Motor neuron (in vitro differentiated cells): ENCODE results near the gene ERO1A. TPM values are rescaled to one million over a fixed set of nuclear protein-coding genes. Genes with fewer than 3 reads are reported as not detected.

Source experiments
- ATAC-seq, 8 experiments: fragments of 200-7000 bp; cut with Tn5 transposase; replicated peaks in 6 of 8; 2 replicates each; pipeline ENCODE4 v1.8.0; 2021; ENCODE audit warnings: mild to moderate bottlenecking in 8 of 8, moderate library complexity in 8 of 8
- H3K27ac ChIP-seq, 2 donors: fragments of 250-450 bp; sonication (Bioruptor Pico); 2 replicates each; pipeline ENCODE4 v1.9.0; 2021; ENCODE audit warnings: antibody characterized with exemption in 2 of 2, mild to moderate bottlenecking in 2 of 2, moderate library complexity in 1 of 2
- H3K4me1 ChIP-seq, 2 donors: fragments of 250-450 bp; sonication (Bioruptor Pico); replicated peaks in 1 of 2; 2 replicates each; pipeline ENCODE4 v1.6.1; 2021; ENCODE audit warnings: antibody characterized with exemption in 2 of 2, mild to moderate bottlenecking in 2 of 2, moderate library complexity in 1 of 2
- H3K4me3 ChIP-seq, 5 donors: fragments of 250-450 bp; sonication (Bioruptor Pico); 2 replicates each; pipeline ENCODE4 v1.9.0; 2021; ENCODE audit warnings: antibody characterized with exemption in 5 of 5, mild to moderate bottlenecking in 5 of 5, moderate library complexity in 4 of 5
- WGBS, 10 experiments: fragments of 450-650 bp; shearing (Covaris generic); methylation state at CpG; one replicate each; pipeline ENCODE4 v1.0.0; 2022; 5-methylcytosine and 5-hydroxymethylcytosine counted together
- in situ Hi-C, 9 experiments: fragments of 400-800 bp; cut with MboI; loops; one replicate each; pipeline ENCODE4 v1.15.0; 2021; ENCODE audit warnings: low sequenced_read_pairs in 9 of 9, low pct_unique_long_range_greater_than_20kb in 2 of 9; ENCODE audit not compliant: unreplicated experiment in 9 of 9
- total RNA-seq, 8 experiments: library from RNA; unstranded; fragments of 300-600 nt; gene quantifications; 2 replicates each; pipeline versions ENCODE4 v1.2.3 to v1.2.4, GENCODE V29; 2022

ERO1A gene
- total RNA-seq, 8 experiments from 2014 or later = 16.3 to 37.4 (median 24.8) TPM

DNA sequence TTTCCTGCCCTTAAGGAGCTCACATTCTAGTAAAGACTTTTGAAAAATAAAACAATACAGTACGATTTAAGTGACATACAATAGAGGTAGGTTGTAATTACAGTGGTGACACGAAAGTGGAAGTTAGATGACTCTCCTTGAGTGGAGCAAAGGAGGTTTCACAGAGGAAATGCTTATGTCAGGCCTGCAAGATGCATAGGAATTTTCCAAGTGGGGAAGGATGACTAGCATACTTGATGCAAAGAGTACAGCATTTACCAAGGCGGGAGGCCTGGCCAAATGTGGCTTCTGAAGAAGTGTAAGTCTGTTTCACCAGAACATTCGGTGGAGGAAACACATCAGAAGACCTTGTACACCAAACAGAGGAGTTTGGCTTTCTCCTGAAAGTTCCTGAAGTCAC is 55.2 kb downstream of the ERO1A start:
- ATAC-seq = no peak
- in situ Hi-C loops = no loop called here
- WGBS, 10 experiments = 82 to 100% (median 95%) methylated on average over 1 to 4 of the region's 4 CpGs; no CpG with 5 or more reads in 2 of the 10 experiments
- H3K4me3 ChIP-seq = no peak overlapping the region
- H3K4me1 ChIP-seq = no peaks in the 10 kb centered on the region
- H3K27ac ChIP-seq = no peak overlapping the region

DNA sequence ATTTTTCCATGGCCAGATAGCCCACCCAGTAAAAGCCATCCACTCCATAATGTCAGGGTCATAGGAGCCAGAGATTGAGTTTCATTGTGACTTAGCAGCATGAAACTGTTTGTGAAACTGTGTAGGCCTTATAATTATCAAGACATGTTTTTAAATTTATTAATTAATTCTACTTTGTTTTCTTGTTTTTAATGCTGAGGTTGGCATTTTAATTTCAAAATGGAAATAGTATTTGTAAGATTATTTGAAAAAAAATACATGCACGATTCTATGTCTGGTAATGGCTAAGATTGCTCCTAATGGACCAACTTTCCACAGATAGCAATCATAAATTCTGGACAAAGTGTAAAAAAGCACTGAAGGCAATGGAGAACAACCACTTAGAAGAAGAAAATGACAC is 75.7 kb downstream of the ERO1A start:
- WGBS, 10 experiments = 42 to 100% (median 91%) methylated on average over 1 of the region's 1 CpG; no CpG with 5 or more reads in 2 of the 10 experiments

DNA sequence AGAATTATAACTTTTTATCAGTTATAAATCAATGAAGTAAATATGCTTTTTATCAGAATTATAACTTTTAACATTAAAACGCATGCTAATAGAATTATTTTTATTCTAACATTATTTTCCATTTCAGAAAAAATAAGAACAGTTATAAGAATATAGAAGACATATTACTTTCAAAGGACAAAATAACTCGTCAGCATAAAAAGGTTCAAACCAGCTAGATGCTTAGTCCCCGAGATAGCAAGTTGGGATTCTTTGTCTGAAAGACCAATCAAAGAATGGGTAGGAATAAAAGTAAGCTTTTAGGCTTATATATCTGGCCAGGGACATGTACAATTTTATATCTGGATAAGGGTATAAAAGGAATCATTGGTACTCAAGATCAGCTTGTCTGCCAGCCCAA is 76.8 kb downstream of the ERO1A start:
- in situ Hi-C loops = no loop called here
- WGBS, 10 experiments = 63 to 98% (median 86%) methylated on average over 1 to 3 of the region's 3 CpGs

More for the DNA sequence above, 75.7 kb downstream of the ERO1A start:
- H3K4me1 ChIP-seq = no peaks in the 10 kb centered on the region
- no peak overlapping the region for H3K4me3 ChIP-seq
- H3K27ac ChIP-seq = no peak overlapping the region
- ATAC-seq = no peak
- in situ Hi-C loops = no loop called here

DNA sequence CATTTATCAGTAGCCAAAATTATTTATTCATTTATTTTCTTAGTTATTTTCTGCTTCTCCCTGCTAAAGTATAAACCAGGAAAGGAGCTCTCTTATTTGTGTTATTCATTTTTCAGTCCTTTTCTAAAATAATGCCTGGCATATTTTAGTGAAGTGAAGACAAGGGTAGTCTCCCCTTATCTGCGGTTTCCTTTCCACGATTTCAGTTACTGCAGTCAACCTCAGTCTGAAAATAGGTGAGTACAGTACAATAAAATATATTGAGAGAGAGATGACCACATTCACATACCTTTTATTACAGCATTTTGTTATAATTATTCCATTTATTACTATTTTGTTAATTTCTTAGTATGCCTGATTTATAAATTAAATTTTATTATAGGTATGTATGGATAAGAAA is 85.2 kb downstream of the ERO1A start:
- no peaks in the 10 kb centered on the region for H3K4me1 ChIP-seq
- in situ Hi-C loops = no loop called here
- no peak for ATAC-seq
- H3K27ac ChIP-seq = no peak overlapping the region
- WGBS, 10 experiments = 86 to 100% (median 95%) methylated on average over 2 of the region's 2 CpGs
- H3K4me3 ChIP-seq = no peak overlapping the region

More for the DNA sequence above, 76.8 kb downstream of the ERO1A start:
- Histone ChIP-seq H3K27ac (no peak overlapping the region), H3K4me1 (no peaks in the 10 kb centered on the region), H3K4me3 (no peak overlapping the region)
- no peak for ATAC-seq

GRCh38 chr14:52609445-52610044 is 85.8 kb downstream of the ERO1A start:
- 60 to 100% (median 99%) methylated on average over 1 to 5 of the region's 5 CpGs for WGBS, 10 experiments
- no peak for ATAC-seq
- H3K4me3 ChIP-seq = no peak overlapping the region
- H3K4me1 ChIP-seq = no peaks in the 10 kb centered on the region
- in situ Hi-C loops = no loop called here
- no peak overlapping the region for H3K27ac ChIP-seq

DNA sequence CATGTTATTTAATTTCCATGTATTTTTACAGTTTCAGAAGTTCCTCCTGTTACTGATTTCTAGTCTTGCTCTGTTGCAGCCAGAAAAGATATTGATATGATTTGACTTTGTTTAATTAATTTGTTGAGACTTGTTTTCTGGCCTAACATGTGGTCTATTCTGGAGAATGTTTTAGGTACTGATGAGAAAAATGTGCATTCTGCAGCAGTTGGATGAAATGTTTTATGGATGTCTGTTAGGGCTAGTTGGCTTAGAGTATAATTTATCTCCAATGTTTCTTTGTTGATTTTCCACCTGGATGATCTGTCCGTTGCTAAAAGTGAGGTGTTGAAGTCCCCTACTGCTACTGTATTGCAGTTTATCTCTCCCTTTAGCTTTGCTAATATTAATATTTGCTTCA is 88.3 kb downstream of the ERO1A start:
- Histone ChIP-seq H3K4me1 (no peaks in the 10 kb centered on the region), H3K27ac (no peak overlapping the region), H3K4me3 (no peak overlapping the region)
- no peak for ATAC-seq
- 14 to 100% (median 73%) methylated on average over 1 of the region's 1 CpG; no CpG with 5 or more reads in 2 of the 10 experiments for WGBS, 10 experiments
- in situ Hi-C loops = no loop called here

DNA sequence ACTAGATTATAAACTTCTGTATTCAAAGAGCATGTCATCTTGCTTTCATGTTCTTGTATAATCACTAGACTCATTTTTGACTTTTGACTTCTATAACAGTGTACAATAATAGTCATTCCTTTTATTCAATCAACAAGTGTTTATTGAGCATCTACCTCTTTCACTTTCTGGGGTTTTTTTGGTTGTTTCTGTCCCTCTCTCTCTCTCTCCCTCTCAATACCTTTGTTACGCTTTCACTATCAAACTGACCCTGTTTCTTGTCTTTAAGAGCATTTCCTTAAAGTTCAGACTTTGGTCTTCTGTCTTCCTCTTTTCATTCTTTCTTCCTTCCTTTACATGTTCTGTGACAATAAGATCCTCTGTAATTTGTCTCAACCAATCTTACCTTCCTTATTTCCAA is 93.2 kb downstream of the ERO1A start:
- Histone ChIP-seq H3K4me3 (no peak overlapping the region), H3K27ac (no peak overlapping the region), H3K4me1 (no peaks in the 10 kb centered on the region)
- no peak for ATAC-seq
- in situ Hi-C loops = no loop called here
- WGBS, 10 experiments = 93 to 100% (median 100%) methylated on average over 1 of the region's 1 CpG; no CpG with 5 or more reads in 2 of the 10 experiments

DNA sequence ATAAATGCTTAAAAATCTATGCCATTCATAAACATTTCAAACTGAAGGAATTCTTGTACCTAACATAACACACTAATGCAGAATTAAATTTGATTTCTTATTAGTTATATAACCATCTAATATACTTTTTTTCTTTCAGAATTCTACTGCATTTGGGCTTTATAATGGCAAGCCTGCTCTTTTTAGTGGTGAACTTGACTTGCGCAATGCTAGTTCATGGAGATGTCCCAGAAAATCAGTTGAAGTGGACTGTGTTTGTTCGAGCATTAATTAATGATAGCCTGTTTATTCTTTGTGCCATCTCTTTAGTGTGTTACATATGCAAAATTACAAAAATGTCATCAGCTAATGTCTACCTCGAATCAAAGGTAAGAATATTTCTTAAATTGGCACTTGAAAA is 95.4 kb downstream of the ERO1A start:
- Histone ChIP-seq H3K27ac (no peak overlapping the region), H3K4me1 (no peaks in the 10 kb centered on the region), H3K4me3 (no peak overlapping the region)
- ATAC-seq = no peak
- in situ Hi-C loops = no loop called here
- 0 to 100% (median 84%) methylated on average over 1 to 3 of the region's 3 CpGs for WGBS, 10 experiments

GRCh38 chr14:52598568-52598967 is 96.8 kb downstream of the ERO1A start:
- no peak overlapping the region for H3K27ac ChIP-seq
- no peak for ATAC-seq
- H3K4me3 ChIP-seq = no peak overlapping the region
- in situ Hi-C loops = no loop called here
- WGBS, 10 experiments = 60 to 100% (median 100%) methylated on average over 1 of the region's 1 CpG; no CpG with 5 or more reads in 2 of the 10 experiments
- H3K4me1 ChIP-seq = no peaks in the 10 kb centered on the region

DNA sequence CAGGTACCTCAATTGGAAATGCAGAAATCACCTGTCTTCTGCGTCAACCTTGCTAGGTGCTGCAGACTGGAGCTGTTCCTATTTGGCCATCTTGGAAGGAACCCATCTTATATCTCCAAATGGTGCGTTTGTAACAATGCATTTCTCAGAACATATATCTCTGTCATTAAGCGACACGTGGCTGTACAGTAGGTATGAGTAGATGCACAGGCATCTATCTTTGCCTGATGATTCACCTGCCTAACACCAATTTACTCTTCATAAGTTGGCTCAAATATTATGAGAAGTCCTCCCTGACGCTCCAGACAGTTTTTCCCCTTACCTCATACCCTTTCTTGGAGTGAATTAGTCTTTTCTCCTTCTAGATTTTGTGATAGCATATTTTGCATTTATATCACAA is 98.5 kb downstream of the ERO1A start:
- no peak for ATAC-seq
- no peak overlapping the region for H3K4me3 ChIP-seq
- H3K4me1 ChIP-seq = no peaks in the 10 kb centered on the region
- in situ Hi-C loops = no loop called here
- WGBS, 10 experiments = 75 to 100% (median 94%) methylated on average over 2 to 5 of the region's 5 CpGs; no CpG with 5 or more reads in 4 of the 10 experiments
- no peak overlapping the region for H3K27ac ChIP-seq

GRCh38 chr14:52596320-52596719 is 99.0 kb downstream of the ERO1A start:
- no peak overlapping the region for H3K27ac ChIP-seq
- ATAC-seq = no peak
- WGBS, 10 experiments = 71 to 100% methylated on average over 1 to 2 of the region's 10 CpGs; no CpG with 5 or more reads in 8 of the 10 experiments
- in situ Hi-C loops = no loop called here
- no peak overlapping the region for H3K4me3 ChIP-seq
- H3K4me1 ChIP-seq = no peaks in the 10 kb centered on the region

DNA sequence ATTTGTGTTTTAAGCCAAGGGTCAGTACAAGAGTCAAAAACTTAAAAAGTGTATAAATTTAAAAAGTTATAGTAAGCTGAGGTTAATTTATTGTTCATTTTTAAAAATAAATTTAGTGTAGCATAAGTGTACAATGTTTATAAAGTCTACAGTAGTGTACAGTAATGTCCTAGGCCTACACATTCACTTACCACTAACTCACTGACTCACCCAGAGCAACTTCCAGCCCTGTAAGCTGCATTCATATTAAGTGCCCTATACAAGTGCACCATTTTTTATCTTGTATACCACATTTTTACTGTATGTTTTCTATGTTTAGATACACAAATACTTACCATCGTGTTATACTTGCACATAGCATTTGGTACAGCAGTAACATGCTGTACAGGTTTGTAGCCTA is 105.0 kb downstream of the ERO1A start:
- WGBS, 10 experiments = 33 to 100% (median 90%) methylated on average over 1 of the region's 1 CpG; no CpG with 5 or more reads in 3 of the 10 experiments
- Histone ChIP-seq H3K27ac (no peak overlapping the region), H3K4me3 (no peak overlapping the region), H3K4me1 (no peaks in the 10 kb centered on the region)
- in situ Hi-C loops = no loop called here
- ATAC-seq = no peak
